Muscle of leg (tissue), 11 donors: Measurements from ENCODE around the gene KIRREL2. TPM values are rescaled to one million over a fixed set of nuclear protein-coding genes. Genes with fewer than 3 reads are reported as not detected.
"Not testable (repeated sequence)": the region's sequence is repeated elsewhere in the genome, so short reads cannot be mapped to it uniquely, and the experiment has no call there.

Source experiments
- DNase-seq: peaks from one replicate; pipeline ENCODE4 v3.0.0; 2013
- H3K27ac ChIP-seq: one replicate; pipeline ENCODE4 v1.5.1; 2013; ENCODE audit warnings: mild to moderate bottlenecking, low read length, control low read depth
- H3K27me3 ChIP-seq: one replicate; pipeline ENCODE4 v1.6.1; 2013; ENCODE audit warnings: low read length; ENCODE audit not compliant: control insufficient read depth, insufficient read depth
- H3K36me3 ChIP-seq: one replicate; pipeline ENCODE4 v1.6.1; 2013; ENCODE audit warnings: low read length; ENCODE audit not compliant: control insufficient read depth, insufficient read depth
- H3K4me1 ChIP-seq: one replicate; pipeline ENCODE4 v1.6.1; 2013; ENCODE audit warnings: low read length; ENCODE audit not compliant: control insufficient read depth, insufficient read depth
- H3K4me3 ChIP-seq: one replicate; pipeline ENCODE4 v1.5.1; 2013; ENCODE audit warnings: low read length, control low read depth
- H3K9me3 ChIP-seq: replicated peaks from 2 replicates; pipeline ENCODE4 v1.6.1; 2013; ENCODE audit warnings: low read depth, low read length; ENCODE audit not compliant: control insufficient read depth
- WGBS: methylation state at CpG from one replicate; pipeline ENCODE4 v1.1.5; 2013; ENCODE audit warnings: missing lambda C conversion rate; ENCODE audit not compliant: insufficient coverage; 5-methylcytosine and 5-hydroxymethylcytosine counted together
- polyA plus RNA-seq, 8 donors: library from polyadenylated mRNA; unstranded; fragments of 120-200 nt; gene quantifications; one replicate each; pipeline versions ENCODE4 v1.2.1 to v1.2.3, GENCODE V29; 2013; ENCODE audit warnings: inconsistent platforms in 1 of 8, low replicate concordance in 1 of 8; ENCODE audit not compliant: insufficient read length in 8 of 8, insufficient read depth in 1 of 8
- total RNA-seq: library from RNA; stranded (reverse); fragments of 120-200 nt; gene quantifications from one replicate; pipeline ENCODE4 v1.2.4, GENCODE V29; 2013

The KIRREL2 gene
- total and polyA plus RNA-seq, 9 donors = 0.28 to 1.0 (median 0.48) TPM

DNA sequence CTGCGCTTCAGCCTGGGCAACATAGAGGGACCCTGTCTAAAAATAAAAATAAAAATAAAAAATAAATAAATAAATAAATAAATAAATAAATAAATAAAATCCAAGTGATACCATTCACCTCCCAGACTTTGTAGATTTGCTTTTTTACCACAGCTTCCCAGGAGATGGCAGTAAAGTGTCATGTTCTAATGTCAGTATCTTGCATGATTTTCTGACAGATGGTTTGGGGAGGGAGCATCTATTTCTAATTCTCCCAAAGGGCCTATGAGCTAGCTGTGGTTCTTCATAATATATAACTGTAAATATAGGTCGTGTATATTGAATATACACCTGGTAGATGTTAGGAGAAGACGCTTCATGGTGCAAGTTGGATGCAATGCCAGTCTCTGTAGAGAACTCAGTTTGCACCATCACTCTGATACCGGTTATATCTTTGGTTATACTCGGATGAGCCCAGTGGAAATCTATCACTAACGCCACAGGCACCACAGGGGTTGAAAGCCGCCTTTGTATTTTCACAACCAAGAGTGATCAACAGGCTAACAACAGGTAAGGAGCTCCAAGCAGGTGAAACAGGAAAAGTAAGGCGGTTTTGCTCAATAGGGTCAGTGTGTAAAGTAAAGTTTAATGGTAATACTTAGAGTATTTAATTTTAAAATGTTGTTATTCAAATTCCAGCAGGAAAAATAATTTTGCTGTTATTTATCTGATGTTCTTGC lies 25.6 kb downstream of the KIRREL2 start:
- Histone ChIP-seq H3K9me3 (no peaks in the 10 kb centered on the region), H3K27me3 (no peaks in the 10 kb centered on the region), H3K36me3 (no peaks in the 10 kb centered on the region), H3K4me3 (no peak overlapping the region), H3K27ac (no peak overlapping the region), H3K4me1 (peaks cover 4% of the 10 kb centered on the region)
- peak; percentile 93 for DNase-seq
- WGBS = 20% methylated on average over 2 of the region's 8 CpGs

DNA sequence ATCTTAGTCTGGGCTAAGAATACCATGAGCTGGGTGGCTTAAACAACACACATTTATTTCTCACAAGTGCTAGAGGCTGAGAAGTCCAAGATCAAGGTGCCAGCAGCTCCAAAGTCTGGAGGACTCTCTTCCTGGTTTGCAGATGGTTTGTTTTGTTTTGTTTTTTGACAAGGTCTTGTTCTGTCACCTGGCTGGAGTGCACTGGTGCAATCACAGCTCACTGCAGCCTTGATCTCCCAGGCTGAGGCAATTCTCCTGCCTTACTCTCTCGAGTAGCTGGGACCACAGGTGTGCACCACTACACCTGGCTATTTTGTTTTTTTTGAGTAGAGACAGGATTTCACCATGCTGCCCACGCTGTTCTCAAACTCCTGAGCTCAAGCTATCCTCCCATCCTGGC lies 27.2 kb downstream of the KIRREL2 start:
- H3K9me3 ChIP-seq = no peaks in the 10 kb centered on the region
- no peak overlapping the region for H3K27ac ChIP-seq
- peaks cover 4% of the 10 kb centered on the region for H3K4me1 ChIP-seq
- no CpG with 5 or more reads among the region's 2 CpGs for WGBS
- no peak overlapping the region for H3K4me3 ChIP-seq
- peaks cover 5% of the 10 kb centered on the region for H3K36me3 ChIP-seq
- no peaks in the 10 kb centered on the region for H3K27me3 ChIP-seq
- no peak for DNase-seq

DNA sequence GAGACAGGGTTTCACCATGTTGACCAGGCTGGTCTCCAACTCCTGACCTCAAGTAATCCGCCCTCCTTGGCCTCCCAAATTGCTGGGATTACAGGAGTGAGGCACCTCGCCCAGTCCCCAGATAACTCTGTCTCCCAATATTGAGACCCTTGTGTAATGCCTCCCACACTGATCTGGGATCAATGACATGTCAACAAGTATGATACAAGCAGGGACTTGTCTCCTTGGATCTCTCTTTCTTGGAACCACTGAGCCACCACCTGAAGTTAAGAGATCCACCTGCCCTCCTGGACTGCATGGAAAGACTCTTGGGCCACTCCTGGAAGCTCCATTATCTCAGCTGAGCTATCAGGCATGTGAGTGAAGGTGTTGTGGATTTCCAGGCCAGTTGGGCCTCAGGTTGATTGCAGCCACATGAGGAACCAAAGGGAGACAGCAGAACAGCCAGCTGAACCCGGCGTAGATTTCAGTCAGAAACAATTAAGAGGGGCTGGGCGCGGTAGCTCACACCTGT lies 28.6 kb downstream of the KIRREL2 start:
- Histone ChIP-seq H3K4me3 (no peak overlapping the region), H3K27me3 (no peaks in the 10 kb centered on the region), H3K27ac (no peak overlapping the region), H3K9me3 (no peaks in the 10 kb centered on the region), H3K36me3 (peaks cover 14% of the 10 kb centered on the region), H3K4me1 (no peaks in the 10 kb centered on the region)
- no peak for DNase-seq
- WGBS = 92% methylated on average over 6 of the region's 6 CpGs

DNA sequence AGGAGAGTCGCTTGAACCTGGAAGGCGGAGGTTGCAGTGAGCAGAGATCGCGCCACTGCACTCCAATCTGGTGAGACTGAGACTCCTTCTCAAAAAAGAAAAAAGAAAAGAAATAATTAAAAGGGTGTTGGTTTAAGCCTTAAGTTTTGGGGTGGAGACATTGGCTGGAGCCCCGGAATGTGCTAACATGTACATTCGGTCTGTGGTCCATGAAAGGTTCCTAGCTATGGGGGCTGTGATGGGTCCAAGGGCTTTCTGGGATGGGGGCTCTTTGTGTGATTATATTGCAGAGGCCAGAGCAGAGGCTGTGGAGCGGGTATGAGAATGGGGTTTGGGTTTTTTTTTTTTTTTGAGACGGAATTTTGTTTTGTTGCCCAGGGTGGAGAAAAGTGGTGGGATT lies 29.2 kb downstream of the KIRREL2 start:
- no peaks in the 10 kb centered on the region for H3K27me3 ChIP-seq
- no peak for DNase-seq
- H3K4me3 ChIP-seq = no peak overlapping the region
- no peaks in the 10 kb centered on the region for H3K9me3 ChIP-seq
- no peaks in the 10 kb centered on the region for H3K4me1 ChIP-seq
- WGBS = 96% methylated on average over 2 of the region's 8 CpGs
- H3K27ac ChIP-seq = no peak overlapping the region
- H3K36me3 ChIP-seq = peaks cover 14% of the 10 kb centered on the region

DNA sequence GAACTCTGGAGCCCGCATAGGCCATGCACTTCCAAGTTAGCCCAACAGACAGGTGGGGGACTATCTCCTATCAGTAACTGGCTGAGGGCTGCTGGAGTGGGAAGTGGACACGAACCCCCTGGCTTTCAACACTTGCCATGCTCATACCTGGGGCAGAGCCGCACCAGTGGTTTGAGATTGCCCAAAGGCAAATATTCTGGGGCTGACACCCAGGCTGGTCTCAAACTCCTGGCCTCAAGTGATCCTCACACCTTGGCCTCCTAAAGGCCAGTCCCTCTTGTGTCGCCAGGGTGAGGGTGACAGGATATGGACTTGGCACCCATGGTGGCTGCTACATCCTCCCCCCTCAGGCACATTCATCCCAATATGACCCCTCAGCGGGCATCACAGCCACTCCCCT lies 30.5 kb downstream of the KIRREL2 start:
- 100% methylated on average over 1 of the region's 5 CpGs for WGBS
- DNase-seq = no peak
- H3K4me1 ChIP-seq = no peaks in the 10 kb centered on the region
- H3K9me3 ChIP-seq = no peaks in the 10 kb centered on the region
- no peaks in the 10 kb centered on the region for H3K27me3 ChIP-seq
- no peak overlapping the region for H3K27ac ChIP-seq
- H3K36me3 ChIP-seq = peaks cover 14% of the 10 kb centered on the region
- no peak overlapping the region for H3K4me3 ChIP-seq

DNA sequence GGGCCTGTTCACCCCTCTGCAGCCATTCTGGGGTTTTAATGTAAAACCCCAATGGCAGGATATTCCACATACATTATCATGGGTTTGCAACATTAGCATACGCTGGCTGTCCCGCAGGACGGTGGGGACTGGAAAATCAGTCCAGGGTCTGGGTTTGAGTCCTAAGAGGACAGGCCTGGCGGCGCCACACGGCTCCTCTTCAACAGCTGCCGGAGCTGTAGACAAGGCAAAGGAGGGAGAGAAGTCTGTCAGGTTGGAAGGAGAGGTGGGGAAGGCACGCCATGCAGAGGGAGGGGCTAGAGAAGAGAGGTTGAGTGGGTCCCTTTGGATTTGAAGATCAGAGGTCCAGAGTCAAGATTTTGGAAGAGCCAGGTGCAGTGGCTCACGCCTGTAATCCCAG lies 31.7 kb downstream of the KIRREL2 start:
- Histone ChIP-seq H3K9me3 (no peaks in the 10 kb centered on the region), H3K4me3 (no peak overlapping the region), H3K4me1 (no peaks in the 10 kb centered on the region), H3K27ac (no peak overlapping the region), H3K36me3 (peaks cover 14% of the 10 kb centered on the region), H3K27me3 (no peaks in the 10 kb centered on the region)
- no peak for DNase-seq
- WGBS = 87% methylated on average over 9 of the region's 9 CpGs

DNA sequence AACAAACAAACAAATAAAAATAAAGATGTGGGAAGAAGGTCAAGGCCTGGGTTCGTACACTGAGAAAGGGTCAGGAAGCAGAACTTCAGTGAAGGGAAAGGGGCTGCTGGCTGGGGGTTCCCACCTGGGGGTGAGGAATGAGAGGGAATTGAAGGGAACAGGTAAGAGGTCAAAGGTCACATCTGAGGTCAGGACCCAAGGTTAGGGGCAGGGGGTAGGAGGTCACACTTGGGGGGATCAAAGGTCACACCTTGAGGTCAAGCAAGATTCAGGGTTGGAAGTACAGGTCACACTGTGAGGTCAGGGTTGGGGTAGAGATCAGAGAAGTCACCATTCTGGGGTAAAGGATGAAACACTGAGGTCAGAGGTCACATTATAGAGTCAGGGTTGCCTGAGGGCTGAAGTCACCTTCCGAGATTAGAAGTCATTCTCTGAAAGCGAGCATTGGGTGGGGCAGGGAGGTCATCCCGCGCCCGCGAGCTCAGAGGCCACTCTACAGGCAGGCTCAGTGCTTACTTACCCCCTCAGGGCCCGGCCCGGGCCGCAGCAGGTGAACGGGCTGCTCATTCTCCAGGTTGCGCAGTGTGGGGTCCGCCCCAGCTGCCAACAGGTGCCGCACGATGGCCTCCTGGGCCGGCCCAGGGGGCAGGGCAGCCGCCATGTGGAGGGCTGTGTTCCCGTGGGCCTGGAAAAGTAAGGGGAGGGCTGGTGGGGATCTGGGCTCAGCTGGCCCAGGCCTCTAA lies 32.8 kb downstream of the KIRREL2 start:
- no peaks in the 10 kb centered on the region for H3K9me3 ChIP-seq
- no peak overlapping the region for H3K4me3 ChIP-seq
- H3K36me3 ChIP-seq = peaks cover 14% of the 10 kb centered on the region
- no peak overlapping the region for H3K27ac ChIP-seq
- H3K27me3 ChIP-seq = no peaks in the 10 kb centered on the region
- no peak for DNase-seq
- no peaks in the 10 kb centered on the region for H3K4me1 ChIP-seq
- 90% methylated on average over 14 of the region's 18 CpGs for WGBS

DNA sequence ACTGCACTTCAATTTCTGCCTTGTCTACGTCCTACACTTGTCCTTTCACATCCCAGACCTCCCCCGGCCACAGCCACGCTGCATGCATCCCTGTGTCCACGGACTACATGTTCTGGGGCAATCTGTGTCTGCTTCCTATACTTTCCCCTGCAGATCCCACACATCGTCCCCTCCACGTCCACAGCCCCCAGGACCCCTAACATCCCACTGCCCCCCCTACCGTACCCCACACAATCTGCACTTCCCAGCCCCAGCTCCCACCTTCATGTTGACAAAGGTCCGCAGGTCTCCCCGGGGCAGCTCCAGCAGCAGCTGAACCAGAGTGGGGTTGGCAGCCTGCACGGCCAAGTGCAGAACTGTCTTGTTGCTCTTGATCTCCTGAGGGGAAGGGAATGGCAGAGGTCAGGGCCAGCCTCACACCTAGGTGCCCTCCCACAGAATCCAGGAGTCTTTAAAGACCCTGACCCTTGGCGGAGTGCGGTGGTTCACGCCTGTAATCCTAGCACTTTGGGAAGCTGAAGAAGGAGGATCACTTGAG lies 33.5 kb downstream of the KIRREL2 start:
- Histone ChIP-seq H3K4me1 (no peaks in the 10 kb centered on the region), H3K27ac (no peak overlapping the region), H3K4me3 (no peak overlapping the region), H3K36me3 (peaks cover 14% of the 10 kb centered on the region), H3K27me3 (no peaks in the 10 kb centered on the region), H3K9me3 (no peaks in the 10 kb centered on the region)
- WGBS = 82% methylated on average over 9 of the region's 13 CpGs
- DNase-seq = no peak

DNA sequence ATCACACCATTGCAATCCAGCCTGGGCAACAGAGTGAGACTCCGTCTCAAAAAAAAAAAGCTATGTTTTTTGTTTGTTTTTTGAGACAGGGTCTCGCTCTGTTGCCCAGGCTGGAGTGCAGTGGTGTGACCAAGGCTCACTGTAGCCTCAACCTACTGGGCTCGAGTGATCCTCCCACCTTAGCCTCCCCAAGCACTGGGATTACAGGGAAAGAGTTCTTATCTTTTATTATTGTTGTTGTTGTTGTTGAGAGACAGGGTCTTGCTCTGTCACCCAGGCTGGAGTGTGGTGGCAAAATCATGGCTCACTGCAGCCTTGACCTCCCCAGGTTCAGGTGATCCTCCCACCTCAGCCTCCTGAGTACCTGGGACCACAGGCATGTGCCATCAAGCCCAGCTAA lies 35.1 kb downstream of the KIRREL2 start:
- not testable (repeated sequence) for H3K27ac ChIP-seq, H3K9me3 ChIP-seq, H3K4me1 ChIP-seq, H3K4me3 ChIP-seq, DNase-seq, H3K27me3 ChIP-seq
- WGBS = no CpG with 5 or more reads among the region's 3 CpGs
- peaks cover 21% of the 10 kb centered on the region for H3K36me3 ChIP-seq

DNA sequence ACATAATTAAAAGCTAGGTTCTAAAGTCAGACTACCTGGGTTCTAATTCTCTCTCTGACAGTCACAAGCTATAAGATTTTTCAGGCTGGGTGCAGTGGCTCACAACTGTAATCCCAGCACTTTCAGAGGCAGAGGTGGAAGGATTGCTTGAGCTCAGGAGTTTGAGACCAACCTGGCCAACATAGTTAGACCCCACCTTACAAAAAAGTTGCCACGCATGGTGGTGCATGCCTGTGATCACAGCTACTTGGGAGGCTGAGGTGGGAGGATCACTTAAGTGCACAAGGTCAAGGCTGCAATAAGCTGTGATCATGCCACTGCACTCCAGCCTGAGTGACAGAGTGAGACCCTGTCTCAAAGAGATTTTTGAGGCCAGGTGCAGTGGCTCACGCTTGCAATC lies 37.6 kb downstream of the KIRREL2 start:
- Histone ChIP-seq H3K27me3 (peaks cover 2% of the 10 kb centered on the region), H3K27ac (no peak overlapping the region), H3K4me1 (peaks cover 12% of the 10 kb centered on the region), H3K4me3 (no peak overlapping the region), H3K9me3 (no peaks in the 10 kb centered on the region), H3K36me3 (peaks cover 17% of the 10 kb centered on the region)
- no peak for DNase-seq
- 83% methylated on average over 2 of the region's 2 CpGs for WGBS
